A549 (cell line): Measurements from ENCODE around the gene PCDH10. TPM values are rescaled to one million over a fixed set of nuclear protein-coding genes. Genes with fewer than 3 reads are reported as not detected.
A peak's percentile ranks its signal among the peaks of the same experiment; 100 is the strongest.

Experiments
- ATAC-seq, 2 experiments: fragments of 200-7000 bp in 1 of 2; fragments of >200 bp in 1 of 2; cut with Nextera tagmentation in 1 of 2; cut with Tn5 transposase in 1 of 2; 3 replicates each; pipeline versions ENCODE4 v1.8.0 to v1.9.1; 2018 to 2020; ENCODE audit warnings: mild to moderate bottlenecking in 1 of 2, moderate library complexity in 1 of 2
- CTCF ChIA-PET: fragments of 300-600 bp; sonication (Branson Sonifier 250); formaldehyde crosslinking; extraction: SDS; loops from one replicate; lab custom pipeline; 2021; ENCODE audit warnings: antibody characterized with exemption, inconsistent platforms; lab: Yijun Ruan, JAX
- POLR2A ChIA-PET: fragments of 350-600 bp; formaldehyde crosslinking; extraction: SDS; loops from one replicate; lab custom pipeline; 2021; ENCODE audit warnings: antibody characterized with exemption, inconsistent platforms; lab: Yijun Ruan, JAX
- DNase-seq, 2 experiments: peaks; one replicate each; pipeline versions ENCODE4 v3.0.0 to v3.0.0-alpha.2; 2011 to 2016; ENCODE audit warnings: low read depth in 1 of 2, low spot score in 1 of 2
- FAIRE-seq: peaks from 2 replicates; lab custom pipeline; 2011; peaks lifted over from hg19 to GRCh38; lab: Jason Lieb, UNC
- H3K27ac ChIP-seq, 2 experiments: fragments of >200 bp; sonication (Bioruptor Twin); formaldehyde crosslinking; 3 replicates each; pipeline ENCODE4 v1.5.1; 2016 to 2017
- H3K4me1 ChIP-seq: fragments of >200 bp; sonication (Bioruptor Twin); formaldehyde crosslinking; 3 replicates; pipeline ENCODE4 v1.6.1; 2016
- H3K4me2 ChIP-seq: fragments of >200 bp; sonication (Bioruptor Twin); formaldehyde crosslinking; 3 replicates; pipeline ENCODE4 v1.6.1; 2016
- H3K4me3 ChIP-seq: fragments of >200 bp; sonication (Bioruptor Twin); formaldehyde crosslinking; 3 replicates; pipeline ENCODE4 v1.5.1; 2016
- H3K9me3 ChIP-seq: fragments of >200 bp; sonication (Bioruptor Twin); formaldehyde crosslinking; 3 replicates; pipeline ENCODE4 v1.6.1; 2016
- CBX8 ChIP-seq: fragments of 200-600 bp; sonication (generic); IDR thresholded peaks from 2 replicates; pipeline ENCODE4 v1.6.1; 2016
- CEBPB ChIP-seq, 2 experiments: fragments of >200 bp in 1 of 2; sonication (Bioruptor Twin) in 1 of 2; formaldehyde crosslinking in 1 of 2; IDR thresholded peaks; 2 replicates each; pipeline ENCODE4 v1.6.1; 2012 to 2016
- CHD4 ChIP-seq: fragments of 200-600 bp; sonication (generic); IDR thresholded peaks from 2 replicates; pipeline ENCODE4 v1.6.1; 2016; ENCODE audit warnings: antibody characterized with exemption, mild to moderate bottlenecking, borderline replicate concordance
- EHF ChIP-seq: fragments of 250-450 bp; sonication (Bioruptor Pico); IDR thresholded peaks from 2 replicates; pipeline ENCODE4 v1.5.0; 2020; ENCODE audit warnings: mild to moderate bottlenecking
- EHMT2 ChIP-seq: fragments of 200-600 bp; sonication (generic); IDR thresholded peaks from 2 replicates; pipeline ENCODE4 v1.6.1; 2016; ENCODE audit warnings: antibody characterized with exemption, low read depth, mild to moderate bottlenecking, moderate library complexity
- FOSL2 ChIP-seq, 2 experiments: fragments of 450-650 bp in 1 of 2; fragments of >200 bp in 1 of 2; sonication (Bioruptor Twin) in 1 of 2; formaldehyde crosslinking; IDR thresholded peaks; 2 replicates each; pipeline versions ENCODE4 v1.5.0 to v1.6.1; 2016 to 2020; ENCODE audit warnings: mild to moderate bottlenecking in 1 of 2, moderate library complexity in 1 of 2
- HDAC2 ChIP-seq: fragments of 200-600 bp; sonication (generic); IDR thresholded peaks from 2 replicates; pipeline ENCODE4 v1.6.1; 2016
- MAFK ChIP-seq: fragments of 450-650 bp; IDR thresholded peaks from 2 replicates; pipeline ENCODE4 v1.6.1; 2014; ENCODE audit not compliant: partially characterized antibody
- MYC ChIP-seq: IDR thresholded peaks from 2 replicates; pipeline ENCODE4 v1.6.1; 2012; ENCODE audit warnings: mild to moderate bottlenecking, inconsistent platforms, low read length, improper control_type of control experiment, borderline replicate concordance
- NPAS2 ChIP-seq: fragments of 250-450 bp; sonication (Bioruptor Pico); IDR thresholded peaks from 2 replicates; pipeline ENCODE4 v1.8.0; 2022; ENCODE audit warnings: mild to moderate bottlenecking, moderate library complexity, borderline replicate concordance
- PHF8 ChIP-seq: fragments of 200-600 bp; sonication (generic); IDR thresholded peaks from 2 replicates; pipeline ENCODE4 v1.6.1; 2016; ENCODE audit warnings: low read depth, mild to moderate bottlenecking, antibody characterized with exemption, moderate library complexity, borderline replicate concordance
- POLR2A ChIP-seq: IDR thresholded peaks from 2 replicates; pipeline ENCODE4 v1.6.1; 2012; ENCODE audit warnings: mild to moderate bottlenecking, low read length
- RAD21 ChIP-seq, 2 experiments: fragments of >200 bp in 1 of 2; sonication (Bioruptor Twin) in 1 of 2; formaldehyde crosslinking in 1 of 2; IDR thresholded peaks in 1 of 2; conservative IDR thresholded peaks in 1 of 2; 2 replicates in 1 of 2; 3 replicates in 1 of 2; pipeline ENCODE4 v1.6.1; 2012 to 2018; ENCODE audit warnings: inconsistent platforms in 1 of 2
- RARB ChIP-seq: fragments of 250-450 bp; sonication (Bioruptor Pico); IDR thresholded peaks from 2 replicates; pipeline ENCODE4 v1.8.0; 2021; ENCODE audit warnings: mild to moderate bottlenecking, moderate library complexity
- RCOR1 ChIP-seq: fragments of 150-350 bp; IDR thresholded peaks from 2 replicates; pipeline ENCODE4 v1.6.1; 2014; ENCODE audit warnings: antibody characterized with exemption, low read length, low read depth
- RFX5 ChIP-seq: fragments of 450-650 bp; IDR thresholded peaks from 2 replicates; pipeline ENCODE4 v1.7.1; 2014; ENCODE audit warnings: antibody characterized with exemption, mild to moderate bottlenecking, moderate library complexity
- ZFP36 ChIP-seq: fragments of 450-650 bp; IDR thresholded peaks from 2 replicates; pipeline ENCODE4 v1.6.1; 2014; ENCODE audit warnings: borderline replicate concordance; ENCODE audit not compliant: partially characterized antibody
- ZSCAN20 ChIP-seq: fragments of 250-450 bp; sonication (Bioruptor Pico); IDR thresholded peaks from 2 replicates; pipeline ENCODE4 v1.8.0; 2022; ENCODE audit warnings: mild to moderate bottlenecking, moderate library complexity
- WGBS: methylation state at CpG from one replicate; pipeline ENCODE4 v1.1.6; 2017; ENCODE audit errors: missing lambda C conversion rate; 5-methylcytosine and 5-hydroxymethylcytosine counted together
- polyA minus RNA-seq: library from RNA; depleted of rRNA, polyadenylated mRNA; stranded (reverse); fragments of >200 nt; gene quantifications from 2 replicates; pipeline ENCODE4 v1.2.3, GENCODE V29; 2011; rRNA and poly(A)+ RNA removed
- polyA plus RNA-seq, 4 experiments: library from polyadenylated mRNA; depleted of rRNA in 3 of 4; stranded (reverse); fragments of >200 nt; fragmentation: RNase III in 1 of 4; extraction: RNeasy Plus Mini Kit Qiagen cat#74134 plus additional on column Dnase treatment in 1 of 4; gene quantifications; 2 replicates in 3 of 4; 3 replicates in 1 of 4; pipeline ENCODE4 v1.2.3, GENCODE V29; 2011 to 2017
- TF ChIP-seq, protein P1 (sequence below): IDR thresholded peaks from 2 replicates; pipeline ENCODE4 v1.6.1; 2012; ENCODE audit warnings: low read depth, borderline replicate concordance
- TF ChIP-seq, protein P2 (sequence below): IDR thresholded peaks from 2 replicates; pipeline ENCODE4 v1.6.1; 2012
- TF ChIP-seq, protein P3 (sequence below): fragments of 250-450 bp; sonication (Bioruptor Pico); IDR thresholded peaks from 2 replicates; pipeline ENCODE4 v1.5.0; 2021; ENCODE audit warnings: mild to moderate bottlenecking, moderate library complexity, borderline replicate concordance
- TF ChIP-seq, protein P4 (sequence below): fragments of 250-450 bp; sonication (Bioruptor Pico); IDR thresholded peaks from 2 replicates; pipeline ENCODE4 v1.5.0; 2020; ENCODE audit warnings: low read depth, mild to moderate bottlenecking, moderate library complexity
- TF ChIP-seq, protein P5 (sequence below): fragments of >200 bp; sonication (Bioruptor Twin); formaldehyde crosslinking; IDR thresholded peaks from 3 replicates; pipeline ENCODE4 v1.5.1; 2016

The PCDH10 gene, protein sequence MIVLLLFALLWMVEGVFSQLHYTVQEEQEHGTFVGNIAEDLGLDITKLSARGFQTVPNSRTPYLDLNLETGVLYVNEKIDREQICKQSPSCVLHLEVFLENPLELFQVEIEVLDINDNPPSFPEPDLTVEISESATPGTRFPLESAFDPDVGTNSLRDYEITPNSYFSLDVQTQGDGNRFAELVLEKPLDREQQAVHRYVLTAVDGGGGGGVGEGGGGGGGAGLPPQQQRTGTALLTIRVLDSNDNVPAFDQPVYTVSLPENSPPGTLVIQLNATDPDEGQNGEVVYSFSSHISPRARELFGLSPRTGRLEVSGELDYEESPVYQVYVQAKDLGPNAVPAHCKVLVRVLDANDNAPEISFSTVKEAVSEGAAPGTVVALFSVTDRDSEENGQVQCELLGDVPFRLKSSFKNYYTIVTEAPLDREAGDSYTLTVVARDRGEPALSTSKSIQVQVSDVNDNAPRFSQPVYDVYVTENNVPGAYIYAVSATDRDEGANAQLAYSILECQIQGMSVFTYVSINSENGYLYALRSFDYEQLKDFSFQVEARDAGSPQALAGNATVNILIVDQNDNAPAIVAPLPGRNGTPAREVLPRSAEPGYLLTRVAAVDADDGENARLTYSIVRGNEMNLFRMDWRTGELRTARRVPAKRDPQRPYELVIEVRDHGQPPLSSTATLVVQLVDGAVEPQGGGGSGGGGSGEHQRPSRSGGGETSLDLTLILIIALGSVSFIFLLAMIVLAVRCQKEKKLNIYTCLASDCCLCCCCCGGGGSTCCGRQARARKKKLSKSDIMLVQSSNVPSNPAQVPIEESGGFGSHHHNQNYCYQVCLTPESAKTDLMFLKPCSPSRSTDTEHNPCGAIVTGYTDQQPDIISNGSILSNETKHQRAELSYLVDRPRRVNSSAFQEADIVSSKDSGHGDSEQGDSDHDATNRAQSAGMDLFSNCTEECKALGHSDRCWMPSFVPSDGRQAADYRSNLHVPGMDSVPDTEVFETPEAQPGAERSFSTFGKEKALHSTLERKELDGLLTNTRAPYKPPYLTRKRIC
- 0.37 and 0.38 TPM in 2 replicates for polyA plus RNA-seq (2011; rRNA removed)
- 0.33 and 0.36 TPM in 2 replicates for polyA plus RNA-seq (2012; cell fraction: cytosol; rRNA removed)
- 0.79 and 0.82 TPM in 2 replicates for polyA plus RNA-seq (2012; cell fraction: nucleus; rRNA removed)
- 0.42 to 0.58 TPM (median 0.49 TPM) in 3 replicates for polyA plus RNA-seq (2017; fragmentation: RNase III; extraction: RNeasy Plus Mini Kit Qiagen cat#74134 plus additional on column Dnase treatment)
- polyA minus RNA-seq = 0.54 TPM in 2 replicates

DNA sequence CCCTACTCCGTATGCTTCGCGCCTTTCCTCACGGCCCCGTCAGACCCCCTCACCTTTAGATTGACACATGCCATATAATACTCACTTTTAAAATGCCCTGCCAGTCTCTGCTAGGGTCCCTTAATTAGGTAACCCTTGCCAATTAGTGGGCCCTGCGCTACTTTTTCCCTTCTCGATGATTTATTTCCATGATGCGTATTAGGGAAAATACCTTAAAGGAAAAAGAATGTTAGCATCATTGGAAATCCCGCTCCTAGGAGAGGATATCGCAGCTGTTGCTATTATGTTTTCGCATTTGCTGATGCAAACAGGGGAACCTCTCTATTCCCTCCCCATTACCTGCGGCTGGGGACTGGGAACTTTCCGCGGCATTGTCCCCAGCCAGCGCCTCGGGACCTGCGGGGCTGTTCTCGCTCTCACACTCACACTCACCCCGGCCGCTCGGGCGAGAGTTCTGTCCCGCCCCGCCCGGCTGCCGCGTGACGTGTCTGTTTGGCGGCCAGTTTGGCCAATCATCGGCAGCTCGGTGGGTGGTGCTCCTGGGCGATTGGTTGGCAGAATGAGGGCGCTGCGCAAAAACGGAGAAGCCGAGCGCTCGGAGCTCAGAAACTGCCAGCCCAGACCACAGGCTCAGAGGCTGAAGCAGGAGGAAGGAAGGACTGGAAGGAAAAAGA lies at the start of gene PCDH10:
PCDH10 (plus strand) TSS at position 605 of the 674 bp plus-strand sequence. CDS start 847 bp downstream, outside the sequence.
- 1% methylated on average over 24 of the region's 38 CpGs for WGBS
- Histone ChIP-seq H3K9me3 (no peaks in the 10 kb centered on the region), H3K4me3 (peak within 1 kb of the TSS; percentile 52)
- TF ChIP-seq MAFK (no peak), RCOR1 (no peak), RFX5 (no peak), NPAS2 (CRISPR knock-in tag) (no peak), ZFP36 (no peak), POLR2A (peak; percentile 15; the same call in 1 of the 2 replicates), PHF8 (no peak), HDAC2 (no peak), ZSCAN20 (CRISPR knock-in tag) (no peak), FOSL2 (IDR thresholded peaks at IDR 0.05) (no peak), FOSL2 (CRISPR knock-in tag; IDR thresholded peaks at IDR 0.05) (no peak), RAD21 (conservative IDR thresholded peaks at IDR 0.05 in 1 of 2, IDR thresholded peaks at IDR 0.05 in 1 of 2) (no peak), MYC (no peak)
- TF ChIP-seq, protein P1, sequence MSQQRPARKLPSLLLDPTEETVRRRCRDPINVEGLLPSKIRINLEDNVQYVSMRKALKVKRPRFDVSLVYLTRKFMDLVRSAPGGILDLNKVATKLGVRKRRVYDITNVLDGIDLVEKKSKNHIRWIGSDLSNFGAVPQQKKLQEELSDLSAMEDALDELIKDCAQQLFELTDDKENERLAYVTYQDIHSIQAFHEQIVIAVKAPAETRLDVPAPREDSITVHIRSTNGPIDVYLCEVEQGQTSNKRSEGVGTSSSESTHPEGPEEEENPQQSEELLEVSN = peak; percentile 57
- TF ChIP-seq, protein P2, sequence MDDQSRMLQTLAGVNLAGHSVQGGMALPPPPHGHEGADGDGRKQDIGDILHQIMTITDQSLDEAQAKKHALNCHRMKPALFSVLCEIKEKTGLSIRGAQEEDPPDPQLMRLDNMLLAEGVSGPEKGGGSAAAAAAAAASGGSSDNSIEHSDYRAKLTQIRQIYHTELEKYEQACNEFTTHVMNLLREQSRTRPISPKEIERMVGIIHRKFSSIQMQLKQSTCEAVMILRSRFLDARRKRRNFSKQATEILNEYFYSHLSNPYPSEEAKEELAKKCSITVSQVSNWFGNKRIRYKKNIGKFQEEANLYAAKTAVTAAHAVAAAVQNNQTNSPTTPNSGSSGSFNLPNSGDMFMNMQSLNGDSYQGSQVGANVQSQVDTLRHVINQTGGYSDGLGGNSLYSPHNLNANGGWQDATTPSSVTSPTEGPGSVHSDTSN = peak; percentile 92
- TF ChIP-seq, protein P3, sequence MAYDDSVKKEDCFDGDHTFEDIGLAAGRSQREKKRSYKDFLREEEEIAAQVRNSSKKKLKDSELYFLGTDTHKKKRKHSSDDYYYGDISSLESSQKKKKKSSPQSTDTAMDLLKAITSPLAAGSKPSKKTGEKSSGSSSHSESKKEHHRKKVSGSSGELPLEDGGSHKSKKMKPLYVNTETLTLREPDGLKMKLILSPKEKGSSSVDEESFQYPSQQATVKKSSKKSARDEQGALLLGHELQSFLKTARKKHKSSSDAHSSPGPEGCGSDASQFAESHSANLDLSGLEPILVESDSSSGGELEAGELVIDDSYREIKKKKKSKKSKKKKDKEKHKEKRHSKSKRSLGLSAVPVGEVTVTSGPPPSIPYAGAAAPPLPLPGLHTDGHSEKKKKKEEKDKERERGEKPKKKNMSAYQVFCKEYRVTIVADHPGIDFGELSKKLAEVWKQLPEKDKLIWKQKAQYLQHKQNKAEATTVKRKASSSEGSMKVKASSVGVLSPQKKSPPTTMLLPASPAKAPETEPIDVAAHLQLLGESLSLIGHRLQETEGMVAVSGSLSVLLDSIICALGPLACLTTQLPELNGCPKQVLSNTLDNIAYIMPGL (CRISPR knock-in tag) = no peak
- TF ChIP-seq, all 56 proteins: peak for 3
- DNase-seq (peak; percentile 70 to 89), ATAC-seq (peak; percentile 79 to 86), FAIRE-seq (no peak)
- Histone ChIP-seq H3K27ac (no peak within 1 kb of the TSS), H3K4me2 (peak within 1 kb of the TSS; percentile 91), H3K4me1 (0 out of 3 replicates have a peak, but pooled peaks cover 9% of the 10 kb centered on the region)
- ChIA-PET POLR2A (no interaction called here), CTCF (no interaction called here)

DNA sequence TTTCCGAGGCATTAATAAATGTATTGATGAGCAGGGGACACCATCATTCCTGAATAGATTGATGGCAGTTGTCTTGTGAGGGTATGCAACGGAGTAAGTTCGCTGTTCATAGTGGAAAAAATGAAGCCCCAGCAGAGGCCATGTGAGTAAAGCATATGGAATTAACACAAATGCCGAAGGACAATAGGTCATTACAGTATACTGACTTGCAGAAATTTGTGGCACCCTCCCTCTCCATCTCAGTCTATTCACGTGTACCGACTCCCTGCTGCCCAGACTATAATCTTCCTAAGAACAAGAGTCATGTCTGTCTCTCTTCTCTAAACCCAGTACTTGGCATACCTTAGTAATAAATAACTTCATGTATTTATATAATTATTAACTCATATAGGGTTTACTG lies 47.1 kb upstream of the PCDH10 start:
- no peak overlapping the region for H3K27ac ChIP-seq
- POLR2A ChIA-PET = no interaction called here
- H3K4me2 ChIP-seq = no peak overlapping the region
- H3K4me3 ChIP-seq = no peak overlapping the region
- DNase-seq = no peak
- 14% methylated on average over 6 of the region's 6 CpGs for WGBS
- no peak for ATAC-seq
- no peak for FAIRE-seq
- H3K9me3 ChIP-seq = no peaks in the 10 kb centered on the region
- no peaks in the 10 kb centered on the region for H3K4me1 ChIP-seq
- CTCF ChIA-PET = no interaction called here
- TF ChIP-seq EHF (CRISPR knock-in tag) (no peak), EHMT2 (no peak), RCOR1 (no peak), CEBPB (IDR thresholded peaks at IDR 0.05) (no peak), RARB (no peak), RAD21 (conservative IDR thresholded peaks at IDR 0.05 in 1 of 2, IDR thresholded peaks at IDR 0.05 in 1 of 2) (no peak), CHD4 (no peak), CBX8 (no peak)
- TF ChIP-seq, protein P4, sequence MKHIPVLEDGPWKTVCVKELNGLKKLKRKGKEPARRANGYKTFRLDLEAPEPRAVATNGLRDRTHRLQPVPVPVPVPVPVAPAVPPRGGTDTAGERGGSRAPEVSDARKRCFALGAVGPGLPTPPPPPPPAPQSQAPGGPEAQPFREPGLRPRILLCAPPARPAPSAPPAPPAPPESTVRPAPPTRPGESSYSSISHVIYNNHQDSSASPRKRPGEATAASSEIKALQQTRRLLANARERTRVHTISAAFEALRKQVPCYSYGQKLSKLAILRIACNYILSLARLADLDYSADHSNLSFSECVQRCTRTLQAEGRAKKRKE = no peak
- TF ChIP-seq, protein P5, sequence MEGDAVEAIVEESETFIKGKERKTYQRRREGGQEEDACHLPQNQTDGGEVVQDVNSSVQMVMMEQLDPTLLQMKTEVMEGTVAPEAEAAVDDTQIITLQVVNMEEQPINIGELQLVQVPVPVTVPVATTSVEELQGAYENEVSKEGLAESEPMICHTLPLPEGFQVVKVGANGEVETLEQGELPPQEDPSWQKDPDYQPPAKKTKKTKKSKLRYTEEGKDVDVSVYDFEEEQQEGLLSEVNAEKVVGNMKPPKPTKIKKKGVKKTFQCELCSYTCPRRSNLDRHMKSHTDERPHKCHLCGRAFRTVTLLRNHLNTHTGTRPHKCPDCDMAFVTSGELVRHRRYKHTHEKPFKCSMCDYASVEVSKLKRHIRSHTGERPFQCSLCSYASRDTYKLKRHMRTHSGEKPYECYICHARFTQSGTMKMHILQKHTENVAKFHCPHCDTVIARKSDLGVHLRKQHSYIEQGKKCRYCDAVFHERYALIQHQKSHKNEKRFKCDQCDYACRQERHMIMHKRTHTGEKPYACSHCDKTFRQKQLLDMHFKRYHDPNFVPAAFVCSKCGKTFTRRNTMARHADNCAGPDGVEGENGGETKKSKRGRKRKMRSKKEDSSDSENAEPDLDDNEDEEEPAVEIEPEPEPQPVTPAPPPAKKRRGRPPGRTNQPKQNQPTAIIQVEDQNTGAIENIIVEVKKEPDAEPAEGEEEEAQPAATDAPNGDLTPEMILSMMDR = no peak
